ENCODE measurements around the gene P2RX1. TPM values are rescaled to one million over a fixed set of nuclear protein-coding genes. Genes with fewer than 3 reads are reported as not detected.
A peak's percentile ranks its signal among the peaks of the same experiment; 100 is the strongest.
"Not testable (repeated sequence)": the region's sequence is repeated elsewhere in the genome, so short reads cannot be mapped to it uniquely, and the experiment has no call there.

The P2RX1 gene
- total and polyA plus RNA-seq, 8 donors, result 1.7 to 12.1 (median 2.3) TPM

DNA sequence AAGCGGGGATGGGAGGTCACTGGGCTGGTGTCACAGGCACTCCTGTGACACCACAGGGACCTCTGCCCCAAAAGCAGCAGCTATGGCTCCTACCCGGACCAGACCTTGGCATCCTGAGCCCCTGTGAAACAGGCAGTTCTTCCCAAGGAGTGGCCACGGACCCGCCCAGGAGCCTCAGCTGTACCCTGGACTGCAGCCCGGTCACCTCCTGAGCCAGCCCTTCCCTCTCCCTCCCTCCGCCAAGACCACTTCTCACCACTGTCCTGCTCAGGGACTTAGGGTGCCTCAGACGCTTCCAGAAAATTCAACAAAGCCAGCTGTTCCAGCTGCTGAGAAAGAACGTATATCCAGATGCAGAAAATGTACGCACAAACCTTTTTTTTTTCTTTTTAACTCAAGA lies 56.3 kb downstream of the P2RX1 start:
- Histone ChIP-seq H3K4me3 (no peak overlapping the region), H3K27me3 (no peaks in the 10 kb centered on the region), H3K27ac (no peak overlapping the region), H3K9me3 (no peaks in the 10 kb centered on the region), H3K4me1 (no peaks in the 10 kb centered on the region), H3K36me3 (peaks cover 0 to 19% of the 10 kb centered on the region in 2 donors)
- DNase-seq (no peak), ATAC-seq (no peak)
- TF ChIP-seq CTCF (IDR thresholded peaks at IDR 0.05), result no peak
- intact Hi-C loops (cut with DNase I), result no loop called here

DNA sequence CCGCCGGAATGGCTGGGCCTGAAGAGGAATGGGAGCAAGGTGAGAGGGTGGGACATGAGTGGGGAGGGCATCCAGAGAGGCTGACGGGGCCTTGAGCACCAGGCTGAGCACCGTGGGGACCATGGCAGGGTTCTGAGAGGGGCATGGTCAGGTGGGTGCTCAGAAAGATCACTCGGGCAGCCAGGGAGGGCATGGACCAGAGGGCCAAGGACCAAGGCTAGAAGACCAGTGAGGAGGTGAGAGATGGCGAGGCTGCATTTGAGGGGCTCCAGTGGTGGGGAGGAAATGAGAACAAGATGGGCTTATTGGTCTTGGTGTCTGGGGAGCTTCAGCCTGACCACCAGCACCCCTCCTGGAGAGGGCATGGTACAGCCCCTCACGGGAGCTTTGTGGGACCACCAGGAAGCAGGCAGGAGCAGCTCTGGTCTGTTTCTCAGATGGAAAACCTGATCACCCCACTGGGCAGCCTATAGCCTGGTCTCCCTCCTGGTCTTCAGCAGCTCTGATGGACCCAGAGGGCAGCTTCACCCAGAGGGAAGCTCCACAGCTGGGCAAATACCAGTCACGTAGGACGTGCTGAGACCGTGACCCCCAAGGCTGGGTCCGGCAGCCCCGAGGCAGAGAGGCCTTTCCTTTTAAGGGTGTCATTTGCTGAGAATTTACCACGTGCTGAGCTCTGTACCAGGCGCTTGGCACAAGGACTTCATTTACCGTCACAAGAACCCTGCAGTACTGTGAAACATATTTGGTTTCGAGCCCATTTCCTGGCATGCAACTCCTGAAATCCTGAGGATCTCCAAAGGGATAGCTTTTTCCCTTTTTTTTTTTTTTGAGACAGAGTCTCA lies 58.8 kb downstream of the P2RX1 start:
- no peak for TF ChIP-seq CTCF (IDR thresholded peaks at IDR 0.05)
- Histone ChIP-seq H3K4me3 (no peak overlapping the region), H3K27ac (no peak overlapping the region), H3K4me1 (no peaks in the 10 kb centered on the region), H3K9me3 (no peaks in the 10 kb centered on the region), H3K36me3 (peaks cover 0 to 19% of the 10 kb centered on the region in 2 donors), H3K27me3 (no peaks in the 10 kb centered on the region)
- DNase-seq (no peak), ATAC-seq (no peak)
- intact Hi-C loops (cut with DNase I), result no loop called here

DNA sequence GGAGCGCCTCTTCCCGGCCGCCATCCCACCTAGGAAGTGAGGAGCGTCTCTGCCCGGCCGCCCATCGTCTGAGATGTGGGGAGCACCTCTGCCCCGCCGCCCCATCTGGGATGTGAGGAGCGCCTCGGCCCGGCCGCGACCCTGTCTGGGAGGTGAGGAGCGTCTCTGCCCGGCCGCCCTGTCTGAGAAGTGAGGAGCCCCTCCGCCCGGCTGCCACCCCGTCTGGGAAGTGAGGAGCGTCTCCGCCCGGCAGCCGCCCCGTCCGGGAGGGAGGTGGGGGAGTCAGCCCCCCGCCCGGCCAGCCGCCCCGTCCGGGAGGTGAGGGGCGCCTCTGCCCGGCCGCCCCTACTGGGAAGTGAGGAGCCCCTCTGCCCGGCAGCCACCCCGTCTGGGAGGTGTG lies 62.1 kb downstream of the P2RX1 start:
- H3K4me3 ChIP-seq; H3K27me3 ChIP-seq; H3K27ac ChIP-seq; DNase-seq; H3K4me1 ChIP-seq; intact Hi-C loops (cut with DNase I); H3K9me3 ChIP-seq; ATAC-seq; H3K36me3 ChIP-seq: not testable (repeated sequence)

- no peak for ATAC-seq
- no peak overlapping the region for H3K27ac ChIP-seq
- intact Hi-C loops (cut with DNase I), result no loop called here
- no peak for TF ChIP-seq CTCF (IDR thresholded peaks at IDR 0.05)
- H3K4me1 ChIP-seq, result no peaks in the 10 kb centered on the region
- H3K36me3 ChIP-seq, result no peaks in the 10 kb centered on the region
- H3K9me3 ChIP-seq, result no peaks in the 10 kb centered on the region
- no peak for DNase-seq
- no peak overlapping the region for H3K4me3 ChIP-seq
- no peaks in the 10 kb centered on the region for H3K27me3 ChIP-seq
Observed at GRCh38 chr17:3852561-3852960, 63.7 kb downstream of the P2RX1 start.

DNA sequence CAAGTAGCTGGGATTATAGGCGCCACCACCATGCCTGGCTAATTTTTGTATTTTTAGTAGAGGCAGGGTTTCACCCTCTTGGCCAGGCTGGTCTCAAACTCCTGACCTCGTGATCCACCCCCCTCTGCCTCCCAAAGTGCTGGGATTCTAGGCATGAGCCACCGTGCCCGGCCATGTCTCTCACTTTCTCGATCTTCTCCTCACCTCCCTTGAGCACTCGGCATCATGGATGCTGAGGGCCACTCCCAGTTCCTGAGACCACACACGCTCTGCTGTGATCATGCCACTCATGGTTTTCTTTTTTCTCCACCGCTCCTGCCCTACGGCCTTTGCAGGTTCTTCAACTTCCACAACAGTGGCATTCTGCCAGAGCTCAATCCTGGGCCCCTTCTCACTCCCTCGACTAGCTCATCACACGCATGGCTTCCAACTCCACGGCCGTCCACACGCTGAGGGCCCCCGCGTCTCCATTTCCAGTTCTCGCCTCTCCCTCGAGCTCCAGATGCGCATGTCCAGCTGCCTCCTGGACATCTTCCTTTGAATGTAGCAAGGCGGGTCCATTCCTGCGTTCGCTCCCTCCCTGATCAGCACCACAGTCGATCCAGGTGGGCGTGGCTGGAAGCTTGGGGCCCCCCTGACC lies 64.7 kb downstream of the P2RX1 start:
- intact Hi-C loops (cut with DNase I), result no loop called here
- Histone ChIP-seq H3K27me3 (no peaks in the 10 kb centered on the region), H3K27ac (no peak overlapping the region), H3K4me3 (no peak overlapping the region), H3K36me3 (no peaks in the 10 kb centered on the region), H3K4me1 (no peaks in the 10 kb centered on the region), H3K9me3 (no peaks in the 10 kb centered on the region)
- TF ChIP-seq CTCF (IDR thresholded peaks at IDR 0.05), result no peak
- DNase-seq (peak in 1 of 4 donors; percentile 53), ATAC-seq (no peak)

Data from left lung (tissue), 10 donors.